ENCODE measurements around the gene SNX14.

- TF ChIP-seq CTCF (IDR thresholded peaks at IDR 0.05) (no peak), POLR2AphosphoS5 (IDR thresholded peaks at IDR 0.05; ENCODE audit: low read depth, low read length) (no peak)
Measured at GRCh38 chr6:85551264-85551663, 42.4 kb downstream of the SNX14 start.

All from Panc1 (cell line).